Left lung (tissue), 10 donors: ENCODE results near the gene CPZ. TPM values are rescaled to one million over a fixed set of nuclear protein-coding genes. Genes with fewer than 3 reads are reported as not detected.
A peak's percentile ranks its signal among the peaks of the same experiment; 100 is the strongest.

Source experiments
- ATAC-seq: fragments of 200-7000 bp; cut with Tn5 transposase; one replicate; pipeline ENCODE4 v1.9.1; 2020; ENCODE audit warnings: moderate library complexity
- DNase-seq, 4 donors: peaks; one replicate each; pipeline ENCODE4 v3.0.0-alpha.2; 2013 to 2020
- H3K27ac ChIP-seq, 2 donors: fragments of 200-600 bp; sonication (generic) in 1 of 2; one replicate each; pipeline versions ENCODE4 v1.5.0 to v1.8.0; 2020 to 2021
- H3K27me3 ChIP-seq, 2 donors: fragments of 200-600 bp; sonication (generic) in 1 of 2; one replicate each; pipeline versions ENCODE4 v1.5.0 to v1.8.0; 2020 to 2021
- H3K36me3 ChIP-seq, 2 donors: fragments of 200-600 bp; sonication (generic) in 1 of 2; one replicate each; pipeline versions ENCODE4 v1.5.0 to v1.8.0; 2020 to 2021
- H3K4me1 ChIP-seq, 2 donors: fragments of 200-600 bp; one replicate each; pipeline ENCODE4 v1.8.0; 2021
- H3K4me3 ChIP-seq, 2 donors: fragments of 200-600 bp; sonication (generic) in 1 of 2; one replicate each; pipeline versions ENCODE4 v1.5.0 to v1.8.0; 2020 to 2021; ENCODE audit warnings: mild to moderate bottlenecking in 1 of 2
- H3K9me3 ChIP-seq, 2 donors: fragments of 200-600 bp; sonication (generic) in 1 of 2; one replicate each; pipeline versions ENCODE4 v1.5.0 to v1.8.0; 2020 to 2021
- CTCF ChIP-seq, 2 donors: fragments of 200-600 bp; sonication (generic) in 1 of 2; IDR thresholded peaks; one replicate each; pipeline versions ENCODE4 v1.5.0 to v1.8.0; 2021; ENCODE audit warnings: antibody characterized with exemption in 2 of 2
- intact Hi-C, 2 donors: fragments of 100-400 bp; cut with DNase I; formaldehyde crosslinking; loops; one replicate each; pipeline versions ENCODE4 v1.11.2 to v1.14.2; 2022
- polyA plus RNA-seq, 6 donors: library from polyadenylated mRNA; unstranded; fragments of 120-200 nt; gene quantifications; one replicate each; pipeline ENCODE4 v1.2.1, GENCODE V29; 2013; ENCODE audit not compliant: insufficient read length in 6 of 6
- total RNA-seq, 2 donors: library from RNA; stranded (reverse); fragmentation: NEBNext Ultra II Directional; extraction: Animal tissue kit (Norgen Biotek cat#: 25700); gene quantifications; one replicate each; pipeline ENCODE4 v1.2.1, GENCODE V29; 2021
- donor health status: DM: no; HTN: yes; CAD: no.
- donor health status: DM: no; HTN: no; CAD: no.

The CPZ gene
- total and polyA plus RNA-seq, 8 donors, result 1.3 to 18.4 (median 3.2) TPM

- no peaks in the 10 kb centered on the region for H3K4me1 ChIP-seq
- no peaks in the 10 kb centered on the region for H3K36me3 ChIP-seq
- H3K27ac ChIP-seq, result no peak overlapping the region
- intact Hi-C loops, result no loop called here
- no peak for TF ChIP-seq CTCF (IDR thresholded peaks at IDR 0.05)
- ATAC-seq, result no peak
- H3K27me3 ChIP-seq, result peaks cover 0 to 33% of the 10 kb centered on the region in 2 donors
- peak in 1 of 4 donors; percentile 47 for DNase-seq
- H3K9me3 ChIP-seq, result no peaks in the 10 kb centered on the region
- no peak overlapping the region for H3K4me3 ChIP-seq
Observed at GRCh38 chr4:8602686-8603430, 10.3 kb downstream of the CPZ start.

GRCh38 chr4:8603931-8604330 is 11.4 kb downstream of the CPZ start:
- TF ChIP-seq CTCF (IDR thresholded peaks at IDR 0.05), result no peak
- intact Hi-C loops, result no loop called here
- H3K4me3 ChIP-seq, result no peak overlapping the region
- H3K9me3 ChIP-seq, result no peaks in the 10 kb centered on the region
- no peaks in the 10 kb centered on the region for H3K4me1 ChIP-seq
- DNase-seq (peak in 1 of 4 donors; percentile 79), ATAC-seq (no peak)
- peaks cover 0 to 41% of the 10 kb centered on the region in 2 donors for H3K27me3 ChIP-seq
- no peak overlapping the region for H3K27ac ChIP-seq
- no peaks in the 10 kb centered on the region for H3K36me3 ChIP-seq

GRCh38 chr4:8605289-8605688 is 12.7 kb downstream of the CPZ start:
- H3K4me3 ChIP-seq, result no peak overlapping the region
- ATAC-seq (no peak), DNase-seq (peak in 1 of 4 donors; percentile 4)
- no peaks in the 10 kb centered on the region for H3K4me1 ChIP-seq
- no peaks in the 10 kb centered on the region for H3K9me3 ChIP-seq
- no peaks in the 10 kb centered on the region for H3K36me3 ChIP-seq
- no peak overlapping the region for H3K27ac ChIP-seq
- TF ChIP-seq CTCF (IDR thresholded peaks at IDR 0.05), result no peak
- intact Hi-C loops, result no loop called here
- peaks cover 0 to 41% of the 10 kb centered on the region in 2 donors for H3K27me3 ChIP-seq

- no peak for TF ChIP-seq CTCF (IDR thresholded peaks at IDR 0.05)
- H3K4me3 ChIP-seq, result no peak overlapping the region
- intact Hi-C loops, result no loop called here
- no peaks in the 10 kb centered on the region for H3K36me3 ChIP-seq
- H3K27me3 ChIP-seq, result peaks cover 0 to 41% of the 10 kb centered on the region in 2 donors
- H3K27ac ChIP-seq, result no peak overlapping the region
- ATAC-seq (no peak), DNase-seq (peak in 1 of 4 donors; percentile 73)
- no peaks in the 10 kb centered on the region for H3K4me1 ChIP-seq
- no peaks in the 10 kb centered on the region for H3K9me3 ChIP-seq
Observed at GRCh38 chr4:8606476-8606875, 13.9 kb downstream of the CPZ start.

GRCh38 chr4:8606966-8607365 is 14.4 kb downstream of the CPZ start:
- no peaks in the 10 kb centered on the region for H3K4me1 ChIP-seq
- no peaks in the 10 kb centered on the region for H3K36me3 ChIP-seq
- peaks cover 0 to 41% of the 10 kb centered on the region in 2 donors for H3K27me3 ChIP-seq
- DNase-seq (peak in 1 of 4 donors; percentile 68), ATAC-seq (no peak)
- no peak for TF ChIP-seq CTCF (IDR thresholded peaks at IDR 0.05)
- no peak overlapping the region for H3K27ac ChIP-seq
- H3K4me3 ChIP-seq, result no peak overlapping the region
- intact Hi-C loops, result no loop called here
- no peaks in the 10 kb centered on the region for H3K9me3 ChIP-seq
